ENCODE measurements around the gene IHH.

The IHH gene

DNA sequence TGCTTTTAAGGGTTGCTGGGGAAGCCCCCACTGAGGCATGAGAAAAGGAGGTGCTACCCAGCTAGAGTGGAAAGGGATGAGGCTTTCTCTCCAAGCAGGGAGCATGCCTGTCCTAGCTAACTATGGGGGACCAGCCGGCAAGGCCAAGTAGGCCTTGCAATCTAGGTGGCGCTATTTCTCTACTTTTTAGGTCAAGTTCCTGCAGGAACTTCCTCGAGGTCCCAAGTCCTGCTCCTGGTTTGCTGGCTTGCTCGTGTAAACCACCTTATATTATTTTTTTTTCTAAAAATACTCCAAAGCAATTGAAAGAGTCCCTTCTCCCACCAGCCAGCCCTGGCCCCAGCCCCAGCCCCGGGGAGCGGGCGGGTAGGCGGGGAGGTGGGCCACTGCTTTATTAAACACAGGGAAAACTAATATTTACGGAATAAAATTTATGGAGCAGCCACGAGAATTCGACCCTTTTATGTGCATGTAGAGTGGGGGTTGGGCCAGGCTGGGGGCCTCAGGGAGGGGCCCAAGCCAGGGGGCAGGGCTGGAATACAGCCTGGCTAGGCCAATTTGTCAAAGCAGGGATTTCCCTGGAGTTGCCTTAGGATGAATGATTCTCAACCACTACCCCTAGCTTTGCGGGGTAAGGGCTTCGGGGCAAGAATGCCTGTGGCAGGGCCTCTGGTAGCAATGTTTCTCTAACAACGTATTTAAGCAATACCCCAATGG is 12.8 kb upstream of the IHH start:
- DNase-seq: no peak

- DNase-seq: no peak
Measured at GRCh38 chr2:219072741-219073250, 12.1 kb upstream of the IHH start.

DNA sequence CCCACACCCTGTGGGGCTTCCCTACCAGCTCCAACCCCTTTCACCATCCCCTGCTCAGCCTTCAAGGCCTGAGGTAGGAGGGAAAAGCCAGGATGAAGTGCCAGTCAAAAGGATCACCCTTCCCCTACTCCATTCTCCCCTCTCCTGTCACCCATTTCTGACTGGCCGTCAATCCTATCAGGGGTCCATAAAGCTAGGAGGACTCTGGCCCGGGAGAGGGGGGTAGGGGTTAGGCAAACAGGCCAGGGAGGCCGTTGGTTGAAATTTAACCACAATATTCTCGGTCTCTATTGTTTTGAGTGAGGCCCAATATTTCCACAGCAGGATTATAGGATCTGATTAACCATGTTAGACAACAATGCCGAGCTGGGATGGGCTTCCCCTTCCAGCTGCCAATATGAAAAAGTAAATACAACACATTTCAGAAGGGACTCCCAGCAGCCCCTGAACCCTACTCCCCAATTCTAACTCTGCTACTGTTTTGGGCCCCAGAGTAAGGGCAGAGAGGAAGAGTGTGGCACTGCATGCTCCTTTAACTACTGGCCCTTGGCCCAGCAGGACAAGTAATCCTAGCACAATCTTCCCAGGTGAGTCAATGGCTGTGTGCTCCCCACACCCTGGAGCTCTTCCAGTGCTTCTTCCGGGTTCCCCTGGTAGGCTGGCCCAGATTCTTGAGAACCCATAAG is 10.6 kb upstream of the IHH start:
- no peak for DNase-seq

DNA sequence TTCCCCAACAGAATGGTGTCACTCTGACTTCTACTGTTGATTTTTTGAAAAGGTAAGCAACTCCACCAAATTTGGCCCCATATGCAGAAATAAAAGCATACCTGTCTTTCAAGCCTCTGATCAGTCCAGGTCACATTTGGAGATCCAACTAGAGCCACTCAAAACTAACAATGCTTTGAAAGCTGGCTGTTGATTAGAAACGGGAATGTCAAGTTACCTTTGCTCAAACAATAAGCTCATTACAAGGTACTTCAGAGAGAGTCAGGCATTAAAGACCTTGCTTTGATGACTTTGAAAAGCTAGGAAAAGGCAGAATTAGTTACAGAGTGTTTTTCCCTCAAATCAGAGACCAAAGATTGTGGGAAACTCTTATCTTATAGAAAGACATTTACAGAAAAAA is 4.8 kb upstream of the IHH start:
- no peak for DNase-seq

- no peak for DNase-seq
Measured at GRCh38 chr2:219062081-219062480, 1.4 kb upstream of the IHH start.

DNA sequence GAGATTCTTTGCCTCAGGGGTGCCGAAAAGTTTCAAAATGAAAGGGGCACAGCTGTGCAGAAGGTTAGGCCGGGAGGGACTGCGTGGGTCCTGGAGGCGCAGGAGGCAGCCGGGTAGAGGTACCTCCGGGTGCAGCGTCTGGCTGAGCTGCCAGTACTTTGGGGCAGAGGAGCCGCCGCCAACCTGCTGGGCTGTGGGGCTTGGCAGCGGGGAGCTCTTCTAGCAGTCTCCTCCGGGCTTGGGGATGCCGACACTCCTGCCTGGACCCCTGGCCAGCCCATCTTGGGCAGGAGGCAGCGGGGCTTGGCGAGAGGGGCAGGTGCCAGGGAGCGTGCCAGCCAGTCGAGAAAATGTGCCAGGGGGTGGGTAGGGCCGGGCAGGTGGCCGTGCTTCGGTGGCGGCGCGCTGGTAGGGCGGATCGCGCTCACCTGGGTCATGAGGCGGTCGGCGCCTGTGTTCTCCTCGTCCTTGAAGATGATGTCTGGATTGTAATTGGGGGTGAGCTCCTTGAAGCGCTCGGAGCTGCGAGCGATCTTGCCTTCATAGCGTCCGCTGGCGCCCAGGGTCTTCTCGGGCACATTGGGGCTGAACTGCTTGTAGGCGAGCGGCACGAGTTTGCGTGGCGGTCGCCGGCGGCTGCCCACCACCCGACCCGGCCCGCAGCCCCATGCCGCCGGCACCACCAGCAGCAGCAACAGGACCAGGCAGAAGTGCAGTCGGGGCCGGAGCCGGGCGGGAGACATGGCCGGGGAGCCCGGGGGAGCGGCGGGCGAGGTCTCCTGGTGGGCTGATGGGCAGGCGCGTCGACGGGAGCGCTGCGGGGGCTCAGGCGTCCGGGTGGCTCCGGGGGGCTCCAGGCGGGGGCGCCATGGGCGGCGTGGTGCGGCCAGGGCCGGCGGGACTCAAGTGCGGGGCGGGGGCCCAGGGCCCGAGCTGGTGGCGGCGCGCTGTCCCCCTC is 717 bp downstream of the IHH start:
- DNase-seq: no peak

DNA sequence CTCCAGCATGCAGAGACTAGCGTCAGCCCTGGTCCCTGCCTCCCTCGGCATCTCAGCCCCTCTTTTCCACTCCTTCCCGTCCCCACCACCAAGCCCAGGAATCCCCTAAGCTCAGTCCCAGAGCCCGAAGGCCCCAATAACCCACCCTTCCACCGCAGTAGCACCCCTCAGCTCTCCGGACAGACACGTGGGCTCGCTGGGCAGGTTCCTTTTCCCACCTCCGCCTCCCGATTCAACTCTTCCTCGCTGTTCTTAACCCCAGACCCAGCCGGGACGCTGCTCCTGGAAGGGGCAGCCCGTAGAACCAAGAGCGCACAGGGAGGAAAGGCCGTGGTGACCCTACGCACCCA is 1.4 kb downstream of the IHH start:
- no peak for DNase-seq

DNA sequence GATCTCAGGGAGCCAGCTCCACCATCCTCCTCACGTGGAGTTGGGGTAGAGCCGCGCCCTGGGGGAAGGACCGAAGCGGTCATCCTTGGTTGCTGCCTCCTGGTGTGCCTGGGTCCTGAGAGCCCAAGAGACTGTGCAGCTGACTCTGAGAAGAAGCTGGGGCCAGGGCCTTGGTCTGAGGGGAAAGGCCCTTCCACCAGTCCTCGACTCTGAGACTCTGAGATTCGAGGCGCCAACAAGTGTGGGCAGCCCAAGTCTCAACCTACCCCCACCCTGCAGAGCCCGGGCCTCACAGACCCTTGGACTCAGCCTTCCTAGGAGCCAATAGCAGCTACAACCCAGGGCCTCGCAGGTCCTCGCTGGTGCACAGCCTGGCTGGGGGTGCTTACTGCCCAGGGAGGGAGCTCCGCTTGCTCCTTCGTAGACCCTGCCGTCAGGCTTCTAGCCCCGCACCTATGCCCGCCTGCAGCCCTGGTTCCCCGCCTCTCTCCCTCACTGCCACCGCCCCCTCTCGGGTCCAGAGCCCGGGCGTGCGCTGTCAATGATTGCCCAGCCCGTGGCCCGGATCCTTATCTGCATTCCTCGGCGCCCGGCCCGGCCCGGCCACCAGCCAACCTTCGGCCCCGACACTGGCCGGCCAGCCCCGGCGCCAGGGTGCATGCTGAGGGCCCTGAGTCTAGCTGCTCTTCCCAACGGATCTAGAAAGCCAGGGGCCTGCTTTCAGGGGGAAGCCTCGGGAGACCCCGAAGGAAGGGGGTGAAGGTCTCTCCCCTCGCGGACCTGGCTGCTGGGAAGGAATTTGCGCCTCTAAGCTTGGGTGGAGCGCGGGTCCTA is 2.0 kb downstream of the IHH start:
- no peak for DNase-seq

DNA sequence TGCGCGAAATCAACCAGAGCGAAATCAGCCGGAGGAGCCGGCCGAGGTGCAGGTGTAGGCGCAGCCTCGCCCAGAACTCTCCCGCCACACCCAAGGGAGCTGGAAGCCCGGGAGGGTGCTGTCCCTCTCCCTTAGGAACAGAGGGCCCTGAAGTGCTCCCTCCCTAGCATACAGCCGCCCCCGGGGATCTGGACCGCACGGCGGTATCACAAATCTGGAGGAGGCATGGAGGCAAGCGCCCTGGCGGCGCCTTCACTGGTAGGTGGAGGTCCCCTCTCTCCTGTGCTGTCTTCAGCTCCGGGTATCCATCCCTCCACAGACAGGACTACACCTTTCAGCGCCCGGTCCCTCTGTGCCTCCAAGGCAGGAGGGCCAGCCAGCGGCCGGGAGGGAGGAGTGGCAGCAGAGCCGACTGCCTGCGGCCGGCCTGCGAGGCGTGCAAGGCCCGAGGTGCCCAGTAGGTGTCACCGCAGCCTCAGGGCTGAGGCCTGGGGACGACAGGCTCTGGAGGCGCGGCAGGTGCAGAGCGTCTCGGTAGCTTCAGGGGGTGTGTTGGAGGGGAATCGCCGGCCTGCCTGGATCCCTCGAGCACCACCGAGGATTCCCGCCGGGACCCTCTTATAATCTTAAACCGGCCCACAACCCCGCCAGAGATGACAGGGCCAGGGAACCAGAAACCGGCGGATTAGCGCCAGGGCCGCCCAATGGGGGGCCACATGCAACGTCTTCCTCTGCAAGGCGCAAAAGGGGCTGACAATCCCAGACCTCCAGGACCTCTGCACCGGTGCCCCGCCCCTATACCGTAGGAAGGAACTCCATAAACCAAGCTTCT is 2.8 kb downstream of the IHH start:
- DNase-seq: peak; percentile 91

GRCh38 chr2:219056896-219057708 is 3.6 kb downstream of the IHH start:
- DNase-seq: no peak

DNA sequence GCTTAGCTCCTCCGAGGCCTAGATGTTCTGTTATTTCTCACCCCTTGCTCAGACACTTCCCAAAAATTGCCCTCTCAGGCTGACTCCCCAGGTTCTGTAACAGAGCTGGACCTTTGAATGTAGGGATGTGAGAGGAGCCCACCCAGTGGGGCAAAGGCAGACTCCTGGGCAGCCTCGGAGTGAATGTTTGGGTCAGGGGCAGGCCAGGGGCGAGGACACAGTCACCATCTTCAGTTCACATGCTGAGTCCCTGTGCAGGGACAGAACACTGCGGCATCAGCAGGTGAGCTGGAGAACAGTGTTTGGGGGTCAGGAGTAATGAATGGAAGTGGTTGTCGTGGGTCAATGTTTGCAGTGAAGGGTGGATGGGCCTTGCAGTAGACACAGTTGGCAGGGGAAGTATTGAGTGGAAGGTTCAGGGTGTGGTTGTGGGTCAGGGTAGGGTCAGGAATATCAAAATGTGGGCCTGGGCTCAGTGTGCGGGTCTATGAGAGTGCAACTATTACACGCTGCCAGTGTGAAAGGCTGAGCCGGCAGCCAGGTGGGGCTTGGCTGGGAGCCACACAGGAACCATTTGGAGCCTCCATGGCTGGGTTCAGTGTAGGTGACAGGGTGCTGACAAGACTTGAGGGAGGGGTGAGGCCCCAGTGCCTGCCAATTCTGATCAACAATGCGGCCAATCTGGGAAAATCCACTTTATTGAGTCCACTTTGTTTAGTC is 4.4 kb downstream of the IHH start:
- no peak for DNase-seq

DNA sequence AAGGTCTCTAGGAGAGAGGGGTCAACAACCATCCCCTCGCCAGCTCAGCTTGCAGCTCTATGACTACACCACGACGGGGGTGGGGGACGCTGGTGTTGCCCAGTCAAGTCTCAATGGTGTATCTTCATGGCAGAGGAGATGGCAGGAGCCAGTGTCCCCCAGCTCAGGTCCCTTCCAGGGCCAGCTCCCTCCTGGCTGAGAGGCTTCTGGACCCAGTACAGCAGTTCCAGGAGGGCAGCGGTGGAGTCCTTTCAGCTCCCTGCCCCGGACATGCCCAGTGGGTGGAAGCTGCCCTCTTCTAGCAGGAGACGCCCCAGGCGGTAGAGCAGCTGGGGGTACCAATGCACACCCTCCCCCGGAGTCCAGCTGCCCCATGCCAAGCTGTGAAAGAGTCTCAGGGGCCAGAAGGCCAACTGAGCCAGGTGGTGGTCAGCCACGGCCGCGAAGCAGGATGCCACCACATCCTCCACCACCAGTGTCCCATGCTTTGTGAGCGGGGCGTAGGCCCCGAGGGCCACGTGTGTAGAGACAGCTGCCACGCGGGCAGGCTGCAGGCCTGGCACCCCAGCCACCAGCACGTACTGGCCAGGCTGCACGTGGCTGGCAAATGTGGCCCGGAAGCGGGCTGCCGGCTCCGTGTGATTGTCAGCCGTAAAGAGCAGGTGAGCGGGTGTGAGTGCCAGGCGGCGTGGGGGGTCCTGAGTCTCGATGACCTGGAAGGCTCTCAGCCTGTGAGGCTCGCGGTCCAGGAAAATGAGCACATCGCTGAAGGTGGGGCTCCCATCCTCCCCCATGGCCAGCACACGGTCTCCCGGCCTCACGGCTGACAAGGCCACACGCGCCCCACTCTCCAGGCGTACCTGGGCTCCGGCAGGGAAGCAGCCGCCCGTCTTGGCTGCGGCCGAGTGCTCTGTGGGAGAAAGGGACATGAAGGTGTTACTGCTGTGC is 5.5 kb downstream of the IHH start:
- DNase-seq: no peak

DNA sequence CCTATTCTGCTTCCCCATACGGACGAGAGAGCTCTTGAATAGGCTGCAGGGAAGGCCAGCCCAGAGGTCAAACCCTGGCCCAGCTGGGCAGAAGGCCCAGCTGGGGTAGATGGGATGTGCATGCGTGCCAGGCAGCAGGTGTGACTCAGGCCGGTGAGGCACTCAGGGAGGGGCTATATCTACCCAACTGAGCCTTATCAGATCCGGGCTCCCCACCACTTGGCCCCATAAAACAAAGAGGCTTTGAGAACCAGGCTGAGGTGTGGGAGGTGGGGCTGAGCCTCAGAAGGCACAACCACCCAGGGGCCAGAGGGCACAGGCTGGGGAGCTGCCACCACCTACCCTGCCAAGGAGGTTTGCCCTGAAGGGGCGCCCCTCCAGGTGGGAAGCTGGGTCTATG is 11.4 kb downstream of the IHH start:
- peak; percentile 34 for DNase-seq

DNA sequence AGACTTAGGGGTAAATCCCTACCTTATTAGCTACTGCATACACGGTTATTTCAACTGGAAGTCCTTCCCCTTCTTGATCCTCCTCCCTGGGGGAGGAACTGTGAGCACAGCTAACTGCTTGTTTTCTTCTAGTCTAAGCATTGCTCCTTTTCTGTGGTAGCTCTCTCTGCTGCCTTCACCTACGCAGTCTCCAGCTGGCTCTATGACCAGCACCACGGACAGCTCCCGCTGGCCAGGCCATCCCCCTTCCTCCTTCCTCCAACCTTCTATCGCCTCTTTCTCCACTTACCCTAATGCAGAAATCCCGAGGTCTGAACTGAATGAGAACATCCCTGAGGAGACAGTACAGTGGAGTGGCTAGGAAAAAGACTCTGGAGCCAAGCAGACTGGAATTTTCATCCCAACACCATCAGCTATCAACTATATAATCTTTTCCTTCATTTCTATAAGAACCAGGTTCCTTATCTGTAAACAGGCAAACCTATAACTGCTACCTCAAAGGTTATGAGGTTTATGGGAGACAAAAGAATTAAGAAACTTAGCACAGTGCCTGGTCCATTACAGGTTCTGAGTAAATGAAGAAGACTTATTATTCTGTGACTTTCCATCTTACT is 14.7 kb downstream of the IHH start:
- peak; percentile 58 for DNase-seq

- DNase-seq: peak; percentile 37
Measured at GRCh38 chr2:219042750-219043149, 18.0 kb downstream of the IHH start.

DNA sequence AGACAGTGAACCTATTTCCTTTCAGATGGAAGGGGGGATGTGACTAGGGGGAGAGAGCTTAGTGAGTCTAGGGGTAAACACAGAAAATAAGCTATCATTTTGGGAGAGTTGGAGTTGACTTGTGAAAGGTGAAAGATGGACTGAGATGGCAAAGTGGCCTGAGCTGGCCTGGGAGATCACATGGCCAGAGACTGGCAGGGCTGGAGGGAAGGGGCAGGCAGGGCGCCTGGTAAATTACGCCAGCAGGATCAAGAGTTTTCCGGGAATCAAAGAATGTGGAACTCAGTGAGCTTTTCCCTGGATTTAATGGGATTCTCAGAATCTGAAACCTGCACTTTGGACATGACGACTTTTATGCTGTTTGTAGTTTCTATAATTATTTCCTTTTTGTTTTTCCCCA is 18.6 kb downstream of the IHH start:
- DNase-seq: no peak

DNA sequence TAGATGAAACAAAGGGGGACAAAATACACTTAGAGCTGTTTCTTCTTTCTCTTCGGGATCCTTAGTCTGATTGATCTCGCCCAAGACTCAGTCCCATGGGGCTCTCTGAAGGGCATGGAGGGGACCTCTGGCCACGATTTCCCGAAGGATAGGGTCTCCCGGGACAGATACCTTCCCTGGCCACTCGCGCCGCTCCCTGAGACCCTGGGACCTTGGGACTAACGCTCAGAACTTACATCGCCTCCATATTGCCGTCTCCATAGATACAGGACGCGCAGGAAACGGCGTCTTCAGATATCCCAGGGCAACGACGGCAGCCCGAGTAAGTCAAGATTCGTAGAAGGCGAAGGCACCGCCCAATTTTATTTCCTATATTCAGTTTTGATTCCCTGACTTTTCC is 19.5 kb downstream of the IHH start, which contains the start of gene CFAP65:
TSS of gene CFAP65 (minus strand) at position 265 of the 400 bp plus-strand sequence. CDS start 2,468 bp downstream, outside the sequence.
- peak; percentile 69 for DNase-seq

DNA sequence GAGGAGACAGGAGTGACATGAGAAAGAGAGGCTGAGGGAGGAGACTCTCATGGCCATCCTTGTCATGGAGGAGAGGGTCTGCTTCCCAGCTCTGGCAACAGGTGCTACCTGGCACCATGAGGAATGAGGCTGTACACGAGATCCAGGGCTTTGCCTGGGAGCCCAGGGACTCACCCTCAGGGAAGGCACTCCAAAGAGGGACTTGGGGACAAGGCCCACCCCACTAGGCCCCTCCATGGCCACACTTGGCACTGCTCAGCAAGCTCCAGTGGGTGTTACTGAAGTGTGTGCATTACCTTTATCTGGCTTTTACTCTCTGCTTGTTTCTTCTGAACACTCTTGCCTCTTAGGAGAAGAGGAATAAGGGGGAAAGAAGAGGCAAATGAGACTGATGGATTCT is 22.1 kb downstream of the IHH start:
- DNase-seq: peak; percentile 19
